ENCODE measurements around the gene TNK1. TPM values are rescaled to one million over a fixed set of nuclear protein-coding genes. Genes with fewer than 3 reads are reported as not detected.

The TNK1 gene
- total RNA-seq, 1 experiment from 2014 or later: 10.1 TPM

- H3K9ac ChIP-seq (ENCODE audit: extremely low read depth, insufficient read length, low read length): no peak overlapping the region
- TF ChIP-seq, protein P1, sequence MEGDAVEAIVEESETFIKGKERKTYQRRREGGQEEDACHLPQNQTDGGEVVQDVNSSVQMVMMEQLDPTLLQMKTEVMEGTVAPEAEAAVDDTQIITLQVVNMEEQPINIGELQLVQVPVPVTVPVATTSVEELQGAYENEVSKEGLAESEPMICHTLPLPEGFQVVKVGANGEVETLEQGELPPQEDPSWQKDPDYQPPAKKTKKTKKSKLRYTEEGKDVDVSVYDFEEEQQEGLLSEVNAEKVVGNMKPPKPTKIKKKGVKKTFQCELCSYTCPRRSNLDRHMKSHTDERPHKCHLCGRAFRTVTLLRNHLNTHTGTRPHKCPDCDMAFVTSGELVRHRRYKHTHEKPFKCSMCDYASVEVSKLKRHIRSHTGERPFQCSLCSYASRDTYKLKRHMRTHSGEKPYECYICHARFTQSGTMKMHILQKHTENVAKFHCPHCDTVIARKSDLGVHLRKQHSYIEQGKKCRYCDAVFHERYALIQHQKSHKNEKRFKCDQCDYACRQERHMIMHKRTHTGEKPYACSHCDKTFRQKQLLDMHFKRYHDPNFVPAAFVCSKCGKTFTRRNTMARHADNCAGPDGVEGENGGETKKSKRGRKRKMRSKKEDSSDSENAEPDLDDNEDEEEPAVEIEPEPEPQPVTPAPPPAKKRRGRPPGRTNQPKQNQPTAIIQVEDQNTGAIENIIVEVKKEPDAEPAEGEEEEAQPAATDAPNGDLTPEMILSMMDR (conservative IDR thresholded peaks at IDR 0.05): no peak
- no peak overlapping the region for H4K5ac ChIP-seq (ENCODE audit: insufficient read length, low read depth, low read length)
- H2AFZ ChIP-seq (ENCODE audit: low read length): no peak overlapping the region
- no peak overlapping the region for H2AK5ac ChIP-seq (ENCODE audit: insufficient read length, low read length)
- H4K20me1 ChIP-seq (ENCODE audit: control insufficient read depth, insufficient read depth, insufficient read length): no peaks in the 10 kb centered on the region
- no peak overlapping the region for H2BK20ac ChIP-seq (ENCODE audit: low read depth, low read length, poor library complexity, severe bottlenecking)
- H3K27me3 ChIP-seq (ENCODE audit: insufficient read depth, low read length): no peaks in the 10 kb centered on the region
- no peak overlapping the region for H3K4ac ChIP-seq (ENCODE audit: low read depth, low read length)
- H4K91ac ChIP-seq (ENCODE audit: insufficient read length, low read depth, low read length): no peak overlapping the region
- no peaks in the 10 kb centered on the region for H3K79me1 ChIP-seq (ENCODE audit: insufficient read depth, low read depth, low read length, poor library complexity, severe bottlenecking)
- H2BK5ac ChIP-seq (ENCODE audit: insufficient read length, low read length): no peak overlapping the region
- no peak overlapping the region for H3T11ph ChIP-seq (ENCODE audit: low read length)
- H2BK12ac ChIP-seq (ENCODE audit: insufficient read length, low read depth, low read length): no peak overlapping the region
- Mint-ChIP-seq H3K27ac (no peak overlapping the region), H3K27me3 (ENCODE audit: low read depth) (peaks cover 11% of the 10 kb centered on the region), H3K36me3 (ENCODE audit: insufficient read depth in 1 of 3, low read depth in 3 of 3) (no peaks in the 10 kb centered on the region), H3K4me1 (peaks cover 21 to 23% of the 10 kb centered on the region in 2 experiments), H3K9me3 (no peaks in the 10 kb centered on the region), H3K4me3 (no peak overlapping the region)
- H3K9me3 ChIP-seq (ENCODE audit: control insufficient read depth, low read depth, low read length): no peaks in the 10 kb centered on the region
- H3K14ac ChIP-seq (ENCODE audit: insufficient read depth, low read length): no peak overlapping the region
- no CpG with 5 or more reads among the region's 2 CpGs for WGBS (ENCODE audit: extremely low coverage, insufficient read length, low lambda C conversion rate)
- H3K79me2 ChIP-seq (ENCODE audit: insufficient read depth, low read length): no peaks in the 10 kb centered on the region; the same call in 1 of the 2 replicates
- no peak overlapping the region for H3K4me2 ChIP-seq (ENCODE audit: insufficient read depth, insufficient read length, low read length)
- H4K8ac ChIP-seq (replicated peaks; ENCODE audit: insufficient read length, low read depth, low read length): no peak overlapping the region
- H3K23ac ChIP-seq (ENCODE audit: insufficient read length, low read depth, low read length): no peak overlapping the region
- no peak for DNase-seq
- no peak overlapping the region for H2BK15ac ChIP-seq (ENCODE audit: low read depth, low read length)
- no peaks in the 10 kb centered on the region for H3K23me2 ChIP-seq (ENCODE audit: insufficient read length, low read depth, low read length, poor library complexity, severe bottlenecking)
- H3K18ac ChIP-seq (ENCODE audit: insufficient read length, low read depth, low read length): no peak overlapping the region
- no peaks in the 10 kb centered on the region for H3K4me1 ChIP-seq (ENCODE audit: insufficient read depth, low read length)
- H2BK120ac ChIP-seq (ENCODE audit: low read depth, low read length, poor library complexity, severe bottlenecking): no peak overlapping the region
- no peak overlapping the region for H3K27ac ChIP-seq (ENCODE audit: insufficient read length, low read depth, low read length)
- H3K56ac ChIP-seq (ENCODE audit: insufficient read length, low read depth, low read length): no peak overlapping the region
Measured at GRCh38 chr17:7357381-7357780, 23.5 kb upstream of the TNK1 start.

All from H9 (cell line).